Activated naive CD4-positive, alpha-beta T cell treated with anti-CD3 and anti-CD28 coated beads for 36 hours (primary cell): Measurements from ENCODE around the gene CHST8. TPM values are rescaled to one million over a fixed set of nuclear protein-coding genes. Genes with fewer than 3 reads are reported as not detected.

Experiments used
- CTCF ChIA-PET: fragments of 350-600 bp; sonication (Branson Sonifier 250); formaldehyde crosslinking; loops from one replicate; lab custom pipeline; 2021; ENCODE audit warnings: antibody characterized with exemption; lab: Charles Lee
- DNase-seq: peaks from one replicate; pipeline ENCODE4 v3.0.0-alpha.2; 2020
- H3K27ac Mint-ChIP-seq: one replicate; pipeline ENCODE4 v1.8.0; 2021; ENCODE audit warnings: mild to moderate bottlenecking, mixed read lengths
- H3K27me3 Mint-ChIP-seq: one replicate; pipeline ENCODE4 v1.8.0; 2021; ENCODE audit warnings: low read depth, mixed read lengths
- H3K36me3 Mint-ChIP-seq: one replicate; pipeline ENCODE4 v1.8.0; 2021; ENCODE audit warnings: low read depth, mixed read lengths
- H3K4me1 Mint-ChIP-seq: one replicate; pipeline ENCODE4 v1.8.0; 2021; ENCODE audit warnings: low read depth, mixed read lengths
- H3K4me3 Mint-ChIP-seq: one replicate; pipeline ENCODE4 v1.8.0; 2021; ENCODE audit warnings: mild to moderate bottlenecking, moderate library complexity, mixed read lengths
- H3K9me3 Mint-ChIP-seq: one replicate; pipeline ENCODE4 v1.8.0; 2021; ENCODE audit warnings: mixed read lengths
- intact Hi-C: fragments of 100-400 bp; cut with micrococcal nuclease; formaldehyde crosslinking; loops from one replicate; pipeline ENCODE4 v1.15.1; 2023
- total RNA-seq, 2 experiments: library from RNA; stranded (reverse); gene quantifications; one replicate each; pipeline ENCODE4 v1.2.3, GENCODE V29; 2021

Gene CHST8
- total RNA-seq, 2 experiments from 2014 or later, result not detected

GRCh38 chr19:33796164-33796875 lies 174.6 kb downstream of the CHST8 start, which contains the start of gene KCTD15:
TSS of gene KCTD15 (plus strand) at chr19:33796870. CDS start at chr19:33800455, 3,585 bp downstream.
- peak; percentile 41 for DNase-seq
- Mint-ChIP-seq H3K4me1 (no peaks in the 10 kb centered on the region), H3K27me3 (peaks cover 40% of the 10 kb centered on the region), H3K36me3 (no peaks in the 10 kb centered on the region), H3K4me3 (peak within 1 kb of the TSS; percentile 74), H3K9me3 (no peaks in the 10 kb centered on the region), H3K27ac (no peak within 1 kb of the TSS)
- intact Hi-C loops, result loop anchor here (1.0 to 5.0 kb wide), 3 partner anchors 24 to 551 kb away; no protein-coding TSS in a partner anchor
- CTCF ChIA-PET, result interaction anchor here (0.6 to 1.8 kb wide), 4 partner anchors 18 to 409 kb away, joined by 3 to 9 read pairs (median 3); no protein-coding TSS in a partner anchor

GRCh38 chr19:33797802-33798671 lies 176.3 kb downstream of the CHST8 start:
- H3K4me1 Mint-ChIP-seq, result no peaks in the 10 kb centered on the region
- H3K27me3 Mint-ChIP-seq, result peaks cover 30% of the 10 kb centered on the region
- intact Hi-C loops, result loop anchor here (5.0 kb wide), 2 partner anchors 199 to 549 kb away; no protein-coding TSS in a partner anchor
- DNase-seq, result no peak
- H3K4me3 Mint-ChIP-seq, result peak overlapping the region; percentile 69
- no peak overlapping the region for H3K27ac Mint-ChIP-seq
- H3K36me3 Mint-ChIP-seq, result no peaks in the 10 kb centered on the region
- H3K9me3 Mint-ChIP-seq, result no peaks in the 10 kb centered on the region
- CTCF ChIA-PET, result interaction anchor here (1.1 to 1.4 kb wide), 2 partner anchors 296 to 298 kb away, joined by 3 to 4 read pairs; no protein-coding TSS in a partner anchor

DNA sequence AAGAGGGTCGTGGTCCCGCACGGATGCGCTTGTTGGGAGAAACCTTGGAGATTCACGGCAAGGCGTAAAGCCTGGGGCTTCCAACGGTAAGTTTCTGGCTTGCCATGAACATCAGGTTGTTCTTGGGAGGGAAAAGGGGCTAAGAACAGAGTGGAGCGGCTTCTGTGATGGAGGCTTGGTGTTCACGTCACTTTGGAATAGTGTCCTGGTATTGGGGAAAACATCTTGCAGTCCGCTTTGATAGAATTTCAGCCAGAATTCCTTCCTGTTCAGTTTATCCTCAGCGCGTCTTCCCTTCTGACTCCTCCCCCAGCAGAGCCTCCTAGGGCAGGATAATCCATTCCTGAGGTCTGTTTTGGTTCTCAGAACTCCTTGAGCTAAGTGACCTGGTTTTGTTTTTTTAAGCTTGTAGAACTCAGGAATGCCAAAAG lies 176.9 kb downstream of the CHST8 start:
- Mint-ChIP-seq H3K4me1 (no peaks in the 10 kb centered on the region), H3K36me3 (no peaks in the 10 kb centered on the region), H3K9me3 (no peaks in the 10 kb centered on the region), H3K4me3 (no peak overlapping the region), H3K27ac (no peak overlapping the region), H3K27me3 (peaks cover 24% of the 10 kb centered on the region)
- CTCF ChIA-PET, result interaction anchor here (1.1 to 1.4 kb wide), 2 partner anchors 295 to 298 kb away, joined by 3 to 4 read pairs; no protein-coding TSS in a partner anchor
- intact Hi-C loops, result loop anchor here (5.0 kb wide), 2 partner anchors 199 to 549 kb away; no protein-coding TSS in a partner anchor
- no peak for DNase-seq

DNA sequence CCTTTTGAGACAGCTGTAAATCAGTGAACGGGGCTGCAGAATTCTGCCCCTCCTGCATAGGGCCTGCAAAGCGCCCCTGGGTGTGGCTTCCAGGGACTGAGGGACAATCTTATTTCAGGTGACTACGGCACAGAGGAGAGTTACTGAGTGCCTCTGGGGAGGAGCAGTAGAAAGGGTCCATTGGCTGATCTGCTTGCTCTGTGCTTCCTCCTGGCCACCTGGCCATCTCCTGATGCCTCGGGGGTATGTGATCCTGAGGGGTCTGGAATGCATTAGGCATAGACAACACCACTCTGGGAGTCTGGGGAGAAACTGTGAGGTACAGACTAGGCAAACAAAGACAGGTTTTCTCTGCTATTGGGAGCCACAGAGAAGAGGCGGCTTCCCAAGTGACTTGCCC lies 177.7 kb downstream of the CHST8 start:
- no peak overlapping the region for H3K4me3 Mint-ChIP-seq
- H3K36me3 Mint-ChIP-seq, result no peaks in the 10 kb centered on the region
- H3K27me3 Mint-ChIP-seq, result peaks cover 22% of the 10 kb centered on the region
- intact Hi-C loops, result loop anchor here (5.0 kb wide), 2 partner anchors 198 to 548 kb away; no protein-coding TSS in a partner anchor
- H3K27ac Mint-ChIP-seq, result no peak overlapping the region
- CTCF ChIA-PET, result interaction anchor here (1.1 kb wide), 1 partner anchor 294 kb away, joined by 3 read pairs; no protein-coding TSS in a partner anchor
- H3K4me1 Mint-ChIP-seq, result no peaks in the 10 kb centered on the region
- H3K9me3 Mint-ChIP-seq, result no peaks in the 10 kb centered on the region
- no peak for DNase-seq

DNA sequence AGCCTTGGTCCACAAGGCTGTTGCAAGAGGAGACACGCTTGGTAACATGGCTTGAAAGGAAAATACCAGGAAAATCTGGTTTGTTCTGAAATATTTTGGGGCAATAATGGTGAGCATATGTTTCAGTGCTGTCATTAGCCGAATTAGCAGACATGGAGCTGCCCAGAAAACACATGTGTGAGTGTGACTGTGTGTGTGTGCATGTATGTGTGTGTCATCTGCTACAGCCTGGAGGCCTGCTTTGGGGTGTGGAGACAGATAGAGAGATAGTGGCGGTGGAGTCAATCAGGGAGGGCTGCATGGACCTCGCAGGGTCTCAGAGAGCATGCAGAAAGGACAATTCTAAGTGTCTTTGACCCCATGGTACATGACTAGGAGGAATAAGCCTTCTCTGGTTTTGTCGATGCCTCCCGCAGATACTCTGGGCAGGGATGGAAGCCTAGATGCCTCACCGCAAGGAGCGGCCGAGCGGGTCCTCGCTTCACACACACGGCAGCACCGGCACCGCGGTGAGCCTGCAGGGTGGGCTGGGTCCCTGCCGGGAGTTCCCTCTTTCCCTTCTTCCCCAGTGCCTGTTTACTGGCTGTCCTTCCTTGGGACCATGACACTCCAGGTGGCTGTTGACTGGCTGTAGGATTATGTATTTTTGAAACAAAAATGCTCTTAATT lies 178.4 kb downstream of the CHST8 start:
- Mint-ChIP-seq H3K27ac (no peak overlapping the region), H3K4me1 (no peaks in the 10 kb centered on the region), H3K36me3 (no peaks in the 10 kb centered on the region), H3K4me3 (no peak overlapping the region), H3K27me3 (peaks cover 19% of the 10 kb centered on the region), H3K9me3 (no peaks in the 10 kb centered on the region)
- intact Hi-C loops, result no loop called here
- no peak for DNase-seq
- CTCF ChIA-PET, result no interaction called here

- Mint-ChIP-seq H3K4me1 (no peaks in the 10 kb centered on the region), H3K27ac (no peak overlapping the region), H3K36me3 (no peaks in the 10 kb centered on the region), H3K9me3 (no peaks in the 10 kb centered on the region), H3K4me3 (no peak overlapping the region), H3K27me3 (peaks cover 19% of the 10 kb centered on the region)
- DNase-seq, result no peak
- CTCF ChIA-PET, result no interaction called here
- intact Hi-C loops, result no loop called here
Observed at GRCh38 chr19:33801411-33801810, 179.7 kb downstream of the CHST8 start.

GRCh38 chr19:33802001-33802400 lies 180.2 kb downstream of the CHST8 start:
- H3K36me3 Mint-ChIP-seq, result no peaks in the 10 kb centered on the region
- intact Hi-C loops, result no loop called here
- H3K27ac Mint-ChIP-seq, result no peak overlapping the region
- H3K27me3 Mint-ChIP-seq, result peaks cover 19% of the 10 kb centered on the region
- DNase-seq, result no peak
- H3K4me3 Mint-ChIP-seq, result no peak overlapping the region
- no peaks in the 10 kb centered on the region for H3K9me3 Mint-ChIP-seq
- CTCF ChIA-PET, result no interaction called here
- no peaks in the 10 kb centered on the region for H3K4me1 Mint-ChIP-seq

GRCh38 chr19:33802801-33803200 lies 181.0 kb downstream of the CHST8 start:
- Mint-ChIP-seq H3K36me3 (no peaks in the 10 kb centered on the region), H3K4me3 (no peak overlapping the region), H3K9me3 (no peaks in the 10 kb centered on the region), H3K27me3 (peaks cover 15% of the 10 kb centered on the region), H3K4me1 (no peaks in the 10 kb centered on the region), H3K27ac (no peak overlapping the region)
- intact Hi-C loops, result no loop called here
- no peak for DNase-seq
- CTCF ChIA-PET, result no interaction called here

DNA sequence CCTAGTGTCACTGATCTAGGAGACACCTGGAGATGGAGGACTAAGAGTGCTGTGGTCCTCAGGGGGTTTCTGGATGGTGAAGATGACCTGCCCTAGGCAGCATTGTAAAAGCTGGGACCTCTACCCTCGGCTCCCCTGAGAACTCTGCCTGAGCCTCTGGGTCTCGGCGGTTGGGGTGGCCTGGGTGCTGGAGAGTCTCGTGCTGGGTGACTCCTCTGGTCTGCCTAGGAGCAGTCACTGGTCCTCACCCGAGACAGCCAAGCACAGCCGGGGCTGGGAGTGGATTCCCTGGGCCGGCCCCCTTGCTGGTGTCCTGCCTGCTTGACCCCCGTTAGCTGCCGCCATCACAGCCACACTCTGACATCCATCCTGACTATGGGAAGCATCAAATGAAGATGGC lies 181.6 kb downstream of the CHST8 start:
- Mint-ChIP-seq H3K36me3 (no peaks in the 10 kb centered on the region), H3K4me3 (no peak overlapping the region), H3K27ac (no peak overlapping the region), H3K9me3 (no peaks in the 10 kb centered on the region), H3K4me1 (no peaks in the 10 kb centered on the region), H3K27me3 (peaks cover 15% of the 10 kb centered on the region)
- intact Hi-C loops, result no loop called here
- DNase-seq, result no peak
- CTCF ChIA-PET, result interaction anchor here (0.6 kb wide), 1 partner anchor 389 kb away, joined by 3 read pairs; no protein-coding TSS in a partner anchor

GRCh38 chr19:33804021-33804799 lies 182.5 kb downstream of the CHST8 start:
- no peaks in the 10 kb centered on the region for H3K9me3 Mint-ChIP-seq

GRCh38 chr19:33805313-33805712 lies 183.6 kb downstream of the CHST8 start:
- intact Hi-C loops, result no loop called here
- Mint-ChIP-seq H3K4me1 (no peaks in the 10 kb centered on the region), H3K27me3 (no peaks in the 10 kb centered on the region), H3K4me3 (no peak overlapping the region), H3K27ac (no peak overlapping the region), H3K36me3 (no peaks in the 10 kb centered on the region), H3K9me3 (no peaks in the 10 kb centered on the region)
- CTCF ChIA-PET, result interaction anchor here (2.1 kb wide), 1 partner anchor 10 kb away, joined by 5 read pairs; no protein-coding TSS in a partner anchor
- DNase-seq, result no peak

More at GRCh38 chr19:33804021-33804799, 182.5 kb downstream of the CHST8 start:
- Mint-ChIP-seq H3K4me3 (no peak overlapping the region), H3K36me3 (no peaks in the 10 kb centered on the region), H3K4me1 (no peaks in the 10 kb centered on the region), H3K27me3 (peaks cover 6% of the 10 kb centered on the region), H3K27ac (no peak overlapping the region)
- CTCF ChIA-PET, result interaction anchor here (0.6 to 2.1 kb wide), 2 partner anchors 9 to 390 kb away, joined by 3 to 5 read pairs; no protein-coding TSS in a partner anchor
- intact Hi-C loops, result no loop called here
- DNase-seq, result no peak
